HepG2 (cell line): Measurements from ENCODE around the gene SCN2A. TPM values are rescaled to one million over a fixed set of nuclear protein-coding genes. Genes with fewer than 3 reads are reported as not detected.

ENCODE experiments used
- ATAC-seq: fragments of 200-7000 bp; cut with Tn5 transposase; 3 replicates; pipeline ENCODE4 v1.9.1; 2020; ENCODE audit warnings: mild to moderate bottlenecking, moderate library complexity
- BruUV-seq: library from RNA; stranded (reverse); fragments of 400-500 nt; replicated peaks from 2 replicates; lab custom pipeline; 2021; lab: Mats Ljungman, UMichigan
- CTCF ChIA-PET: fragments of 300-600 bp; formaldehyde crosslinking; extraction: SDS; loops from one replicate; lab custom pipeline; 2021; ENCODE audit warnings: low total read pairs, inconsistent platforms, low intra/inter-chr PET ratio; lab: Yijun Ruan, JAX
- POLR2A ChIA-PET: fragments of 350-600 bp; sonication (Branson Sonifier 250); formaldehyde crosslinking; loops from one replicate; lab custom pipeline; 2020; ENCODE audit warnings: antibody characterized with exemption, inconsistent platforms; lab: Yijun Ruan, JAX
- DNase-seq: peaks from one replicate; pipeline ENCODE4 v3.0.0-alpha.2; 2015; ENCODE audit warnings: low spot score
- FAIRE-seq: peaks from 3 replicates; lab custom pipeline; 2011; peaks lifted over from hg19 to GRCh38; lab: Jason Lieb, UNC
- H2AFZ ChIP-seq: one replicate; pipeline ENCODE4 v1.6.1; 2011; ENCODE audit warnings: low read length, inconsistent platforms
- H3K27ac ChIP-seq: fragments of 300-600 bp; 3 replicates; pipeline ENCODE4 v1.8.0; 2011; ENCODE audit warnings: mixed run types, mild to moderate bottlenecking, mixed read lengths, low read length, inconsistent platforms; ENCODE audit not compliant: insufficient read depth; ENCODE audit errors: extremely low read length
- H3K27me3 ChIP-seq, 2 experiments: fragments of 200-600 bp in 1 of 2; 2 replicates in 1 of 2; 3 replicates in 1 of 2; pipeline versions ENCODE4 v1.6.0 to v1.8.0; 2011; ENCODE audit warnings: low read length in 2 of 2, mild to moderate bottlenecking in 2 of 2, moderate library complexity in 2 of 2, inconsistent platforms in 1 of 2; ENCODE audit not compliant: insufficient read depth in 2 of 2, control insufficient read depth in 1 of 2
- H3K36me3 ChIP-seq, 2 experiments: fragments of 200-600 bp in 1 of 2; replicated peaks in 1 of 2; 2 replicates in 1 of 2; 3 replicates in 1 of 2; pipeline versions ENCODE4 v1.5.1 to v1.8.0; 2011; ENCODE audit warnings: low read length in 2 of 2, inconsistent platforms in 1 of 2; ENCODE audit not compliant: insufficient read depth in 2 of 2, control insufficient read depth in 1 of 2
- H3K4me1 ChIP-seq: 2 replicates; pipeline ENCODE4 v1.5.1; 2012; ENCODE audit warnings: low read length, inconsistent platforms; ENCODE audit not compliant: insufficient read depth
- H3K4me2 ChIP-seq: 2 replicates; pipeline ENCODE4 v1.6.0; 2011; ENCODE audit warnings: low read depth, low read length, inconsistent platforms
- H3K4me3 ChIP-seq, 3 experiments: fragments of 200-600 bp in 1 of 3; sonication (generic), shearing (Covaris generic) in 1 of 3; replicated peaks in 1 of 3; 2 replicates each; pipeline ENCODE4 v1.5.1; 2011 to 2016; ENCODE audit warnings: low read length in 3 of 3, inconsistent platforms in 2 of 3, low read depth in 2 of 3, mild to moderate bottlenecking in 2 of 3, control low read depth in 1 of 3, mixed read lengths in 1 of 3; ENCODE audit not compliant: insufficient read depth in 1 of 3
- H3K79me2 ChIP-seq: one replicate; pipeline ENCODE4 v1.6.1; 2011; ENCODE audit warnings: low read length, inconsistent platforms; ENCODE audit not compliant: insufficient read depth
- H3K9ac ChIP-seq: 2 replicates; pipeline ENCODE4 v1.6.0; 2011; ENCODE audit warnings: mild to moderate bottlenecking, low read depth, low read length, inconsistent platforms; ENCODE audit not compliant: insufficient read depth
- H3K9me3 ChIP-seq: 2 replicates; pipeline ENCODE4 v1.5.1; 2012; ENCODE audit warnings: mild to moderate bottlenecking, low read length
- H4K20me1 ChIP-seq: 2 replicates; pipeline ENCODE4 v1.6.0; 2011; ENCODE audit warnings: inconsistent platforms, mild to moderate bottlenecking, low read length, moderate library complexity; ENCODE audit not compliant: insufficient read depth
- E2F2 ChIP-seq: sonication (generic); formaldehyde crosslinking; IDR thresholded peaks from 2 replicates; pipeline ENCODE4 v1.4.0; 2020; ENCODE audit warnings: missing genetic modification reagents, borderline replicate concordance
- FOXK1 ChIP-seq: sonication (generic); formaldehyde crosslinking; IDR thresholded peaks from 2 replicates; pipeline ENCODE4 v1.4.0; 2020; ENCODE audit warnings: low read depth, missing genetic modification reagents, borderline replicate concordance
- GATA4 ChIP-seq: sonication (generic); IDR thresholded peaks from 2 replicates; pipeline ENCODE4 v1.6.1; 2016; ENCODE audit warnings: antibody characterized with exemption, low read depth, borderline replicate concordance
- HNRNPUL1 ChIP-seq: fragments of 200-400 bp; formaldehyde crosslinking; IDR thresholded peaks from 2 replicates; pipeline ENCODE4 v1.6.1; 2017; ENCODE audit warnings: low read depth, mild to moderate bottlenecking, low read length, moderate library complexity
- PATZ1 ChIP-seq: sonication (generic); formaldehyde crosslinking; IDR thresholded peaks from 2 replicates; pipeline ENCODE4 v1.4.0; 2020; ENCODE audit warnings: missing genetic modification reagents
- PTBP1 ChIP-seq: fragments of 200-400 bp; formaldehyde crosslinking; IDR thresholded peaks from 2 replicates; pipeline ENCODE4 v1.6.1; 2018; ENCODE audit warnings: low read length, low read depth; ENCODE audit not compliant: poor library complexity, severe bottlenecking
- THYN1 ChIP-seq: sonication (generic); formaldehyde crosslinking; IDR thresholded peaks from 2 replicates; pipeline ENCODE4 v1.8.1; 2023; ENCODE audit warnings: low read depth, mild to moderate bottlenecking, moderate library complexity, missing genetic modification reagents, borderline replicate concordance
- ZBTB10 ChIP-seq: sonication (generic); formaldehyde crosslinking; IDR thresholded peaks from 2 replicates; pipeline ENCODE4 v1.4.0; 2020; ENCODE audit warnings: missing genetic modification reagents, borderline replicate concordance
- ZBTB33 ChIP-seq: sonication (generic); formaldehyde crosslinking; IDR thresholded peaks from 2 replicates; pipeline ENCODE4 v1.4.0; 2020; ENCODE audit warnings: missing genetic modification reagents
- ZNF263 ChIP-seq: sonication (generic); formaldehyde crosslinking; IDR thresholded peaks from 2 replicates; pipeline ENCODE4 v1.4.0; 2020; ENCODE audit warnings: missing genetic modification reagents
- WGBS: methylation state at CpG from one replicate; pipeline ENCODE4 v1.1.6; 2017; ENCODE audit warnings: low lambda C conversion rate; 5-methylcytosine and 5-hydroxymethylcytosine counted together
- in situ Hi-C: cut with HindIII; loops from 2 replicates; pipeline ENCODE4 v1.10.0; 2017; ENCODE audit warnings: low pct_unique_long_range_greater_than_20kb; ENCODE audit not compliant: extremely low pct_ligation_motif_present
- intact Hi-C: fragments of 100-400 bp; cut with micrococcal nuclease; formaldehyde crosslinking; loops from one replicate; pipeline ENCODE4 v1.10.0; 2022; ENCODE audit not compliant: unreplicated experiment
- polyA plus RNA-seq, 8 experiments: library from polyadenylated mRNA; depleted of rRNA in 3 of 8; stranded (reverse) in 7 of 8; unstranded in 1 of 8; fragments of >200 nt; fragmentation: Illumina TruSeq in 4 of 8; extraction: Trizol in 4 of 8; gene quantifications; 2 replicates each; pipeline versions ENCODE4 v1.2.1 to v1.2.3, GENCODE V29; 2011 to 2016; ENCODE audit warnings: low read depth in 4 of 8, missing spikeins in 1 of 8, mixed read lengths in 1 of 8; ENCODE audit not compliant: insufficient read depth in 1 of 8
- total RNA-seq, 5 experiments: library from RNA; depleted of rRNA; stranded (reverse); fragments of >200 nt; fragmentation: Illumina TruSeq; extraction: Trizol; gene quantifications; 2 replicates each; pipeline ENCODE4 v1.2.3, GENCODE V29; 2016; ENCODE audit warnings: low read depth in 1 of 5
- TF ChIP-seq, protein P1 (sequence below): sonication (generic); formaldehyde crosslinking; IDR thresholded peaks from 2 replicates; pipeline ENCODE4 v1.4.0; 2020; ENCODE audit warnings: missing genetic modification reagents
- TF ChIP-seq, protein P2 (sequence below): sonication (generic); formaldehyde crosslinking; IDR thresholded peaks from 2 replicates; pipeline ENCODE4 v1.5.1; 2020; ENCODE audit warnings: missing genetic modification reagents, mild to moderate bottlenecking, borderline replicate concordance
- TF ChIP-seq, protein P3 (sequence below): sonication (generic); formaldehyde crosslinking; IDR thresholded peaks from 2 replicates; pipeline ENCODE4 v1.4.0; 2020; ENCODE audit warnings: low read depth, mild to moderate bottlenecking, missing genetic modification reagents

SCN2A gene
- total and polyA plus RNA-seq, 2 of the 13 experiments (the other 11 are each of a cell fraction or from before 2014, with no cell fraction given): 0.20 to 0.30 TPM

GRCh38 chr2:165376571-165376975 is 137.4 kb downstream of the SCN2A start:
- DNase-seq: no peak
- no peaks in the 10 kb centered on the region for H3K79me2 ChIP-seq
- no peak overlapping the region for H2AFZ ChIP-seq
- H3K9me3 ChIP-seq: no peaks in the 10 kb centered on the region
- CTCF ChIA-PET: no interaction called here
- H3K9ac ChIP-seq: no peak overlapping the region
- no peak overlapping the region for H3K4me2 ChIP-seq
- no peaks in the 10 kb centered on the region for H4K20me1 ChIP-seq
- H3K4me3 ChIP-seq: no peak overlapping the region
- no peaks in the 10 kb centered on the region for H3K27me3 ChIP-seq
- no TSS peak for BruUV-seq
- H3K36me3 ChIP-seq: no peaks in the 10 kb centered on the region
- POLR2A ChIA-PET: interaction anchor here (0.6 kb wide), 1 partner anchor 473 kb away, joined by 4 read pairs; no protein-coding TSS in a partner anchor
- H3K4me1 ChIP-seq: no peaks in the 10 kb centered on the region
- in situ Hi-C loops: no loop called here
- no peak overlapping the region for H3K27ac ChIP-seq
- ATAC-seq: no peak
- intact Hi-C loops: no loop called here
- FAIRE-seq: no peak
- 6% methylated on average over 3 of the region's 3 CpGs for WGBS
- no peak for TF ChIP-seq ZNF263 (CRISPR knock-in tag)
- TF ChIP-seq GATA4: no peak
- no peak for TF ChIP-seq PATZ1 (CRISPR knock-in tag)
- no peak for TF ChIP-seq PTBP1
- no peak for TF ChIP-seq E2F2
- TF ChIP-seq THYN1: no peak
- no peak for TF ChIP-seq HNRNPUL1
- no peak for TF ChIP-seq ZBTB10
- no peak for TF ChIP-seq ZBTB33 (CRISPR knock-in tag)
- TF ChIP-seq, protein P1, sequence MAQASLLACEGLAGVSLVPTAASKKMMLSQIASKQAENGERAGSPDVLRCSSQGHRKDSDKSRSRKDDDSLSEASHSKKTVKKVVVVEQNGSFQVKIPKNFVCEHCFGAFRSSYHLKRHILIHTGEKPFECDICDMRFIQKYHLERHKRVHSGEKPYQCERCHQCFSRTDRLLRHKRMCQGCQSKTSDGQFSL (CRISPR knock-in tag): no peak
- TF ChIP-seq, protein P2, sequence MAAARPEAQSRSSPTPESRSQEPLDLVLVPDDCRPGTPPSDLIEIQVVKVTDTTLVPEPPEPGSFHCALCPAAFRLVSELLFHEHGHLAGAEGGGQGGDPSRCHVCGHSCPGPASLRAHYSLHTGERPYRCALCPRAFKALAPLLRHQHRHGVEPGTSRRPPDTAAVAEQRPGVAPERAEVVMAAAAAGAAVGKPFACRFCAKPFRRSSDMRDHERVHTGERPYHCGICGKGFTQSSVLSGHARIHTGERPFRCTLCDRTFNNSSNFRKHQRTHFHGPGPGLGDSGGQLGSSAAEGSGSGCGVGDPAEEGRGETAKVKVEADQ (CRISPR knock-in tag): no peak
- no peak for TF ChIP-seq FOXK1 (CRISPR knock-in tag)
- TF ChIP-seq, protein P3, sequence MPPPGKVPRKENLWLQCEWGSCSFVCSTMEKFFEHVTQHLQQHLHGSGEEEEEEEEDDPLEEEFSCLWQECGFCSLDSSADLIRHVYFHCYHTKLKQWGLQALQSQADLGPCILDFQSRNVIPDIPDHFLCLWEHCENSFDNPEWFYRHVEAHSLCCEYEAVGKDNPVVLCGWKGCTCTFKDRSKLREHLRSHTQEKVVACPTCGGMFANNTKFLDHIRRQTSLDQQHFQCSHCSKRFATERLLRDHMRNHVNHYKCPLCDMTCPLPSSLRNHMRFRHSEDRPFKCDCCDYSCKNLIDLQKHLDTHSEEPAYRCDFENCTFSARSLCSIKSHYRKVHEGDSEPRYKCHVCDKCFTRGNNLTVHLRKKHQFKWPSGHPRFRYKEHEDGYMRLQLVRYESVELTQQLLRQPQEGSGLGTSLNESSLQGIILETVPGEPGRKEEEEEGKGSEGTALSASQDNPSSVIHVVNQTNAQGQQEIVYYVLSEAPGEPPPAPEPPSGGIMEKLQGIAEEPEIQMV (CRISPR knock-in tag): no peak
